Endothelial cell of umbilical vein (primary cell): ENCODE results near the gene LRP1. TPM values are rescaled to one million over a fixed set of nuclear protein-coding genes. Genes with fewer than 3 reads are reported as not detected.

Experiments used
- BruUV-seq: library from RNA; stranded (reverse); fragments of 400-500 nt; replicated peaks from 2 replicates; lab custom pipeline; 2021; lab: Mats Ljungman, UMichigan
- CTCF ChIA-PET: fragments of 300-600, 350-600 bp; sonication (Branson Sonifier 250); formaldehyde crosslinking; loops from one replicate; lab custom pipeline; 2021; ENCODE audit warnings: antibody characterized with exemption, inconsistent platforms; lab: Charles Lee
- POLR2A ChIA-PET: fragments of 300-600, 350-600 bp; sonication (Branson Sonifier 250); formaldehyde crosslinking; loops from one replicate; lab custom pipeline; 2021; ENCODE audit warnings: antibody characterized with exemption, inconsistent platforms; lab: Charles Lee
- DNase-seq: peaks from one replicate; pipeline ENCODE4 v3.0.0-alpha.2; 2011; ENCODE audit warnings: low read depth, low spot score
- FAIRE-seq: peaks from 2 replicates; lab custom pipeline; 2011; peaks lifted over from hg19 to GRCh38; lab: Jason Lieb, UNC
- H2AFZ ChIP-seq: 2 replicates; pipeline ENCODE4 v1.6.0; 2012; ENCODE audit warnings: low read depth, low read length, control low read depth, inconsistent platforms
- H3K27ac ChIP-seq: 2 replicates; pipeline ENCODE4 v1.5.1; 2011; ENCODE audit warnings: low read depth, mild to moderate bottlenecking, control low read depth, low read length, moderate library complexity; ENCODE audit not compliant: insufficient read depth
- H3K27me3 ChIP-seq, 2 experiments: 2 replicates each; pipeline versions ENCODE4 v1.6.0 to v1.6.1; 2011; ENCODE audit warnings: low read length in 2 of 2, mixed read lengths in 1 of 2; ENCODE audit not compliant: control insufficient read depth in 2 of 2, insufficient read depth in 2 of 2
- H3K36me3 ChIP-seq, 2 experiments: 2 replicates in 1 of 2; 3 replicates in 1 of 2; pipeline ENCODE4 v1.5.1; 2011; ENCODE audit warnings: low read length in 2 of 2, mild to moderate bottlenecking in 1 of 2, moderate library complexity in 1 of 2; ENCODE audit not compliant: control insufficient read depth in 2 of 2, insufficient read depth in 2 of 2; ENCODE audit errors: extremely low read depth in 1 of 2
- H3K4me1 ChIP-seq: 3 replicates; pipeline ENCODE4 v1.5.1; 2011; ENCODE audit warnings: mild to moderate bottlenecking, low read length; ENCODE audit not compliant: control insufficient read depth, insufficient read depth; ENCODE audit errors: extremely low read depth
- H3K4me2 ChIP-seq: 2 replicates; pipeline ENCODE4 v1.6.1; 2011; ENCODE audit warnings: low read length, control low read depth, mixed read lengths; ENCODE audit not compliant: insufficient read depth
- H3K4me3 ChIP-seq, 3 experiments: fragments of 200-600 bp in 1 of 3; sonication (generic), shearing (Covaris generic) in 1 of 3; replicated peaks in 1 of 3; 2 replicates each; pipeline ENCODE4 v1.5.1; 2011 to 2016; ENCODE audit warnings: control low read depth in 3 of 3, low read length in 3 of 3, mild to moderate bottlenecking in 2 of 3, inconsistent platforms in 1 of 3, low read depth in 1 of 3, moderate library complexity in 1 of 3; ENCODE audit not compliant: insufficient read depth in 1 of 3
- H3K79me2 ChIP-seq: 2 replicates; pipeline ENCODE4 v1.6.0; 2012; ENCODE audit warnings: low read length, inconsistent platforms; ENCODE audit not compliant: control insufficient read depth, insufficient read depth
- H3K9ac ChIP-seq: replicated peaks from 2 replicates; pipeline ENCODE3; 2011; ENCODE audit warnings: low read length, control low read depth; ENCODE audit not compliant: insufficient read depth; ENCODE audit errors: extremely low read depth
- H3K9me1 ChIP-seq: replicated peaks from 3 replicates; pipeline ENCODE4 v1.6.0; 2011; ENCODE audit warnings: mild to moderate bottlenecking, low read length; ENCODE audit not compliant: control insufficient read depth, insufficient read depth; ENCODE audit errors: extremely low read depth
- H3K9me3 ChIP-seq: replicated peaks from 2 replicates; pipeline ENCODE4 v1.5.1; 2012; ENCODE audit warnings: low read length, inconsistent platforms; ENCODE audit not compliant: control insufficient read depth, insufficient read depth
- H4K20me1 ChIP-seq: replicated peaks from 2 replicates; pipeline ENCODE3; 2011; ENCODE audit warnings: mild to moderate bottlenecking, low read length; ENCODE audit not compliant: control insufficient read depth, insufficient read depth; ENCODE audit errors: extremely low read depth
- CTCF ChIP-seq, 2 donors: IDR thresholded peaks; 1 replicate in 1 of 2; 2 replicates in 1 of 2; pipeline ENCODE4 v1.5.1; 2011; ENCODE audit warnings: low read length in 2 of 2, mild to moderate bottlenecking in 2 of 2, moderate library complexity in 2 of 2, control low read depth in 1 of 2, inconsistent platforms in 1 of 2, low read depth in 1 of 2; ENCODE audit not compliant: insufficient read depth in 1 of 2; ENCODE audit errors: extremely low read depth in 1 of 2
- EZH2 ChIP-seq: IDR thresholded peaks from 2 replicates; pipeline ENCODE4 v1.6.1; 2012; ENCODE audit warnings: borderline replicate concordance, low read depth, mild to moderate bottlenecking, moderate library complexity, low read length, inconsistent platforms; ENCODE audit not compliant: severe bottlenecking
- FOS ChIP-seq: IDR thresholded peaks from 2 replicates; pipeline ENCODE4 v1.6.1; 2011; ENCODE audit warnings: mild to moderate bottlenecking, low read length, moderate library complexity, borderline replicate concordance; ENCODE audit not compliant: insufficient read depth
- GATA2 ChIP-seq: IDR thresholded peaks from 2 replicates; pipeline ENCODE4 v1.7.0; 2011; ENCODE audit warnings: low read depth, mild to moderate bottlenecking, moderate library complexity, mixed read lengths, low read length; ENCODE audit not compliant: insufficient read length, insufficient read depth
- JUN ChIP-seq: IDR thresholded peaks from 2 replicates; pipeline ENCODE4 v1.6.1; 2011; ENCODE audit warnings: borderline replicate concordance, low read depth; ENCODE audit not compliant: insufficient read length, insufficient read depth
- MAX ChIP-seq: IDR thresholded peaks from 2 replicates; pipeline ENCODE4 v1.6.1; 2011; ENCODE audit not compliant: insufficient read depth, insufficient read length
- MYC ChIP-seq: IDR thresholded peaks from one replicate; pipeline ENCODE4 v1.6.1; 2011; ENCODE audit warnings: mild to moderate bottlenecking, low read depth, low read length
- POLR2A ChIP-seq: IDR thresholded peaks from 2 replicates; pipeline ENCODE4 v1.6.1; 2012; ENCODE audit warnings: low read depth, mild to moderate bottlenecking, control low read depth, low read length
- POLR2AphosphoS5 ChIP-seq: IDR thresholded peaks from 2 replicates; pipeline ENCODE4 v1.6.1; 2012; ENCODE audit warnings: low read depth, mild to moderate bottlenecking, control low read depth, low read length, moderate library complexity; ENCODE audit not compliant: insufficient read depth
- dilution Hi-C: fragments of 300-500 bp; cut with MboI; formaldehyde crosslinking; loops from one replicate; pipeline ENCODE4 v1.15.0; 2019; ENCODE audit warnings: low sequenced_read_pairs; ENCODE audit not compliant: extremely low pct_ligation_motif_present
- intact Hi-C: fragments of 100-400 bp; cut with micrococcal nuclease; formaldehyde crosslinking; loops from one replicate; pipeline ENCODE4 v1.10.0; 2022
- polyA plus RNA-seq, 4 experiments: library from polyadenylated mRNA; depleted of rRNA in 3 of 4; stranded (reverse) in 3 of 4; unstranded in 1 of 4; fragments of >200 nt; gene quantifications; 2 replicates each; pipeline versions ENCODE4 v1.2.1 to v1.2.3, GENCODE V29; 2011 to 2012; ENCODE audit warnings: missing spikeins in 1 of 4
- total RNA-seq: library from RNA; stranded (reverse); gene quantifications from 2 replicates; pipeline ENCODE4 v1.2.3, GENCODE V29; 2021

LRP1 gene
- total and polyA plus RNA-seq, 2 donors (not counting 3 experiments of a cell fraction or from before 2014, with no cell fraction given): 1.6 to 4.6 TPM

GRCh38 chr12:57158665-57159064 is 30.4 kb downstream of the LRP1 start:
- H4K20me1 ChIP-seq: no peaks in the 10 kb centered on the region
- ChIA-PET CTCF (interaction anchor here (1.1 kb wide), 2 partner anchors 15 to 17 kb away, joined by 4 read pairs; no protein-coding TSS in a partner anchor), POLR2A (no interaction called here)
- DNase-seq: no peak
- no peak overlapping the region for H3K9ac ChIP-seq
- H2AFZ ChIP-seq: no peak overlapping the region
- no peaks in the 10 kb centered on the region for H3K27me3 ChIP-seq
- H3K4me3 ChIP-seq: no peak overlapping the region
- no peak overlapping the region for H3K27ac ChIP-seq
- TF ChIP-seq FOS (no peak), POLR2A (no peak), CTCF (IDR thresholded peaks at IDR 0.05; ENCODE audit: extremely low read depth in 1 of 2, insufficient read depth in 1 of 2, low read depth in 1 of 2, low read length in 2 of 2) (no peak), MAX (no peak), EZH2 (no peak), JUN (no peak), MYC (no peak), POLR2AphosphoS5 (no peak), GATA2 (no peak)
- intact Hi-C loops: no loop called here
- H3K79me2 ChIP-seq: no peaks in the 10 kb centered on the region
- FAIRE-seq: no peak
- no peaks in the 10 kb centered on the region for H3K9me3 ChIP-seq
- dilution Hi-C loops: no loop called here
- H3K4me2 ChIP-seq: no peak overlapping the region
- no peaks in the 10 kb centered on the region for H3K9me1 ChIP-seq
- H3K36me3 ChIP-seq: no peaks in the 10 kb centered on the region
- H3K4me1 ChIP-seq: no peaks in the 10 kb centered on the region
- BruUV-seq: no TSS peak
